A549 (cell line): ENCODE data around the gene EFTUD2. TPM values are rescaled to one million over a fixed set of nuclear protein-coding genes. Genes with fewer than 3 reads are reported as not detected.
A peak's percentile ranks its signal among the peaks of the same experiment; 100 is the strongest.

Source experiments
- ATAC-seq, 2 experiments: fragments of 200-7000 bp in 1 of 2; fragments of >200 bp in 1 of 2; cut with Nextera tagmentation in 1 of 2; cut with Tn5 transposase in 1 of 2; 3 replicates each; pipeline versions ENCODE4 v1.8.0 to v1.9.1; 2018 to 2020; ENCODE audit warnings: mild to moderate bottlenecking in 1 of 2, moderate library complexity in 1 of 2
- CTCF ChIA-PET: fragments of 300-600 bp; sonication (Branson Sonifier 250); formaldehyde crosslinking; extraction: SDS; loops from one replicate; lab custom pipeline; 2021; ENCODE audit warnings: antibody characterized with exemption, inconsistent platforms; lab: Yijun Ruan, JAX
- POLR2A ChIA-PET: fragments of 350-600 bp; formaldehyde crosslinking; extraction: SDS; loops from one replicate; lab custom pipeline; 2021; ENCODE audit warnings: antibody characterized with exemption, inconsistent platforms; lab: Yijun Ruan, JAX
- DNase-seq, 2 experiments: peaks; one replicate each; pipeline versions ENCODE4 v3.0.0 to v3.0.0-alpha.2; 2011 to 2016; ENCODE audit warnings: low read depth in 1 of 2, low spot score in 1 of 2
- FAIRE-seq: peaks from 2 replicates; lab custom pipeline; 2011; peaks lifted over from hg19 to GRCh38; lab: Jason Lieb, UNC
- H3K27ac ChIP-seq, 2 experiments: fragments of >200 bp; sonication (Bioruptor Twin); formaldehyde crosslinking; 3 replicates each; pipeline ENCODE4 v1.5.1; 2016 to 2017
- H3K4me1 ChIP-seq: fragments of >200 bp; sonication (Bioruptor Twin); formaldehyde crosslinking; 3 replicates; pipeline ENCODE4 v1.6.1; 2016
- H3K4me2 ChIP-seq: fragments of >200 bp; sonication (Bioruptor Twin); formaldehyde crosslinking; 3 replicates; pipeline ENCODE4 v1.6.1; 2016
- H3K4me3 ChIP-seq: fragments of >200 bp; sonication (Bioruptor Twin); formaldehyde crosslinking; 3 replicates; pipeline ENCODE4 v1.5.1; 2016
- H3K9me3 ChIP-seq: fragments of >200 bp; sonication (Bioruptor Twin); formaldehyde crosslinking; 3 replicates; pipeline ENCODE4 v1.6.1; 2016
- BHLHE40 ChIP-seq: IDR thresholded peaks from 2 replicates; pipeline ENCODE4 v1.6.1; 2012; ENCODE audit warnings: low read depth, low read length, inconsistent platforms
- CBX8 ChIP-seq: fragments of 200-600 bp; sonication (generic); IDR thresholded peaks from 2 replicates; pipeline ENCODE4 v1.6.1; 2016
- CHD2 ChIP-seq: fragments of 150-350 bp; IDR thresholded peaks from 2 replicates; pipeline ENCODE4 v1.6.1; 2014; ENCODE audit warnings: low read length; ENCODE audit not compliant: partially characterized antibody
- CTCF ChIP-seq: fragments of >200 bp; sonication (Bioruptor Twin); formaldehyde crosslinking; IDR thresholded peaks from 3 replicates; pipeline ENCODE4 v1.5.1; 2016
- EHMT2 ChIP-seq: fragments of 200-600 bp; sonication (generic); IDR thresholded peaks from 2 replicates; pipeline ENCODE4 v1.6.1; 2016; ENCODE audit warnings: antibody characterized with exemption, low read depth, mild to moderate bottlenecking, moderate library complexity
- ELK1 ChIP-seq: fragments of 150-350 bp; IDR thresholded peaks from 2 replicates; pipeline ENCODE4 v1.6.1; 2014; ENCODE audit warnings: low read depth, mild to moderate bottlenecking, low read length
- EP300 ChIP-seq, 2 experiments: fragments of >200 bp; sonication (Bioruptor Twin); formaldehyde crosslinking; IDR thresholded peaks; 2 replicates in 1 of 2; 3 replicates in 1 of 2; pipeline ENCODE4 v1.6.1; 2016 to 2017
- ESRRA ChIP-seq: fragments of 150-350 bp; IDR thresholded peaks from 2 replicates; pipeline ENCODE4 v1.6.1; 2014; ENCODE audit warnings: mild to moderate bottlenecking, low read length, borderline replicate concordance
- FOXS1 ChIP-seq: fragments of 250-450 bp; sonication (Bioruptor Pico); IDR thresholded peaks from 2 replicates; pipeline ENCODE4 v1.5.0; 2020; ENCODE audit warnings: mild to moderate bottlenecking, moderate library complexity
- GATA3 ChIP-seq: IDR thresholded peaks from 2 replicates; pipeline ENCODE4 v1.6.1; 2012; ENCODE audit warnings: borderline replicate concordance
- HES2 ChIP-seq: fragments of >200 bp; sonication (Bioruptor Twin); formaldehyde crosslinking; IDR thresholded peaks from 2 replicates; pipeline ENCODE4 v1.6.1; 2016
- HOXA7 ChIP-seq: fragments of 250-450 bp; sonication (Bioruptor Pico); IDR thresholded peaks from 2 replicates; pipeline ENCODE4 v1.5.0; 2020; ENCODE audit warnings: mild to moderate bottlenecking, moderate library complexity
- HOXB5 ChIP-seq: fragments of 250-450 bp; sonication (Bioruptor Pico); IDR thresholded peaks from 2 replicates; pipeline ENCODE4 v1.5.0; 2020; ENCODE audit warnings: mild to moderate bottlenecking, moderate library complexity
- KDM5A ChIP-seq: fragments of 200-600 bp; sonication (generic); IDR thresholded peaks from 2 replicates; pipeline ENCODE4 v1.6.1; 2016; ENCODE audit warnings: antibody characterized with exemption, mild to moderate bottlenecking
- MAFK ChIP-seq: fragments of 450-650 bp; IDR thresholded peaks from 2 replicates; pipeline ENCODE4 v1.6.1; 2014; ENCODE audit not compliant: partially characterized antibody
- MYC ChIP-seq: IDR thresholded peaks from 2 replicates; pipeline ENCODE4 v1.6.1; 2012; ENCODE audit warnings: mild to moderate bottlenecking, inconsistent platforms, low read length, improper control_type of control experiment, borderline replicate concordance
- NPAS2 ChIP-seq: fragments of 250-450 bp; sonication (Bioruptor Pico); IDR thresholded peaks from 2 replicates; pipeline ENCODE4 v1.8.0; 2022; ENCODE audit warnings: mild to moderate bottlenecking, moderate library complexity, borderline replicate concordance
- PBX3 ChIP-seq: IDR thresholded peaks from 2 replicates; pipeline ENCODE4 v1.6.1; 2012
- POLR2AphosphoS2 ChIP-seq: conservative IDR thresholded peaks from 2 replicates; pipeline ENCODE4 v1.6.1; 2012; ENCODE audit warnings: low read length, improper control_type of control experiment, inconsistent platforms
- REST ChIP-seq: fragments of 200-600 bp; sonication (generic); IDR thresholded peaks from 2 replicates; pipeline ENCODE4 v1.6.1; 2016; ENCODE audit warnings: antibody characterized with exemption, mild to moderate bottlenecking, moderate library complexity
- SMC3 ChIP-seq: fragments of >200 bp; sonication (Bioruptor Twin); formaldehyde crosslinking; IDR thresholded peaks from 3 replicates; pipeline ENCODE4 v1.6.1; 2018; ENCODE audit warnings: inconsistent platforms
- USF2 ChIP-seq: fragments of 450-650 bp; IDR thresholded peaks from 2 replicates; pipeline ENCODE4 v1.6.1; 2014; ENCODE audit warnings: antibody characterized with exemption
- ZC3H11A ChIP-seq: fragments of 450-650 bp; IDR thresholded peaks from 2 replicates; pipeline ENCODE4 v1.6.1; 2014; ENCODE audit warnings: antibody characterized with exemption, mild to moderate bottlenecking
- WGBS: methylation state at CpG from one replicate; pipeline ENCODE4 v1.1.6; 2017; ENCODE audit errors: missing lambda C conversion rate; 5-methylcytosine and 5-hydroxymethylcytosine counted together
- polyA plus RNA-seq, 4 experiments: library from polyadenylated mRNA; depleted of rRNA in 3 of 4; stranded (reverse); fragments of >200 nt; fragmentation: RNase III in 1 of 4; extraction: RNeasy Plus Mini Kit Qiagen cat#74134 plus additional on column Dnase treatment in 1 of 4; gene quantifications; 2 replicates in 3 of 4; 3 replicates in 1 of 4; pipeline ENCODE4 v1.2.3, GENCODE V29; 2011 to 2017

The EFTUD2 gene
- polyA plus RNA-seq, 2 of the 4 experiments (the other 2 are of a cell fraction), result 224 to 353 TPM

GRCh38 chr17:44915321-44915726 is 16.1 kb upstream of the EFTUD2 start, which contains the start of gene GFAP:
Gene GFAP (minus strand): TSS chr17:44915500. CDS start chr17:44915486, 14 bp downstream.
- ATAC-seq (no peak), FAIRE-seq (no peak), DNase-seq (no peak)
- Histone ChIP-seq H3K4me1 (peaks cover 32% of the 10 kb centered on the region), H3K9me3 (no peaks in the 10 kb centered on the region), H3K27ac (peak within 1 kb of the TSS; percentile 69 to 86), H3K4me3 (no peak within 1 kb of the TSS), H3K4me2 (peak within 1 kb of the TSS; percentile 55; the same call in 2 of the 3 replicates)
- ChIA-PET POLR2A (no interaction called here), CTCF (interaction anchor here (1.1 to 38.3 kb wide), 5 partner anchors 15 to 103 kb away, joined by 3 to 1853 read pairs (median 217); partner anchors contain the start of genes DCAKD, EFTUD2 and KIF18B)
- WGBS, result 81% methylated on average over 14 of the region's 17 CpGs
- TF ChIP-seq POLR2AphosphoS2, result no peak
- no peak for TF ChIP-seq SMC3
- TF ChIP-seq GATA3, result no peak
- no peak for TF ChIP-seq CHD2
- no peak for TF ChIP-seq CTCF
- no peak for TF ChIP-seq ELK1
- no peak for TF ChIP-seq EHMT2
- no peak for TF ChIP-seq BHLHE40
- no peak for TF ChIP-seq HES2
- no peak for TF ChIP-seq USF2

- DNase-seq (no peak), FAIRE-seq (no peak), ATAC-seq (no peak)
- Histone ChIP-seq H3K9me3 (no peaks in the 10 kb centered on the region), H3K27ac (peak overlapping the region in 1 of 2 experiments; percentile 33; a peak in 2 of 6 replicates), H3K4me2 (no peak overlapping the region), H3K4me1 (peaks cover 38% of the 10 kb centered on the region), H3K4me3 (no peak overlapping the region)
- ChIA-PET CTCF (interaction anchor here (1.1 to 38.3 kb wide), 7 partner anchors 8 to 184 kb away, joined by 3 to 1853 read pairs (median 107); partner anchors contain the start of genes DCAKD, EFTUD2 and KIF18B), POLR2A (no interaction called here)
- TF ChIP-seq MYC, result no peak
- TF ChIP-seq HOXB5 (CRISPR knock-in tag), result no peak
- TF ChIP-seq FOXS1, result no peak
- TF ChIP-seq CBX8, result no peak
- no peak for TF ChIP-seq MAFK
- TF ChIP-seq PBX3, result no peak
- no peak for TF ChIP-seq REST
- TF ChIP-seq EP300 (IDR thresholded peaks at IDR 0.05), result no peak
- no peak for TF ChIP-seq USF2
- TF ChIP-seq KDM5A, result no peak
- no peak for TF ChIP-seq HOXA7 (CRISPR knock-in tag)
- no peak for TF ChIP-seq NPAS2
- no peak for TF ChIP-seq ESRRA
- no peak for TF ChIP-seq ZC3H11A
- WGBS, result 80% methylated on average over 18 of the region's 19 CpGs
These were observed 15.5 kb upstream of the EFTUD2 start for GRCh38 chr17:44914698-44915271.
